Gastrocnemius medialis (tissue), 4 donors: ENCODE measurements around the gene ROR2. TPM values are rescaled to one million over a fixed set of nuclear protein-coding genes. Genes with fewer than 3 reads are reported as not detected.

Experiments used
- ATAC-seq, 2 donors: fragments of 150-250 bp; one replicate each; pipeline ENCODE4 v1.9.1; 2016
- DNase-seq, 2 donors: peaks; one replicate each; pipeline ENCODE4 v3.0.0-alpha.2; 2019
- H3K27ac ChIP-seq, 4 donors: fragments of 200-600 bp; sonication (generic); 1 replicate in 1 of 4; 2 replicates in 3 of 4; pipeline ENCODE4 v1.5.1; 2016 to 2018; ENCODE audit warnings: mild to moderate bottlenecking in 2 of 4, moderate library complexity in 1 of 4
- H3K27me3 ChIP-seq, 3 donors: fragments of 200-600 bp; sonication (generic) in 2 of 3; 1 replicate in 1 of 3; 2 replicates in 2 of 3; pipeline versions ENCODE4 v1.5.1 to v1.6.0; 2016 to 2019; ENCODE audit warnings: mild to moderate bottlenecking in 1 of 3, moderate library complexity in 1 of 3
- H3K36me3 ChIP-seq, 2 donors: fragments of 200-600 bp; sonication (generic) in 1 of 2; one replicate each; pipeline ENCODE4 v1.5.1; 2017 to 2018
- H3K4me1 ChIP-seq, 2 donors: fragments of 200-600 bp; sonication (generic) in 1 of 2; one replicate each; pipeline ENCODE4 v1.5.1; 2016 to 2017; ENCODE audit warnings: mild to moderate bottlenecking in 2 of 2
- H3K4me3 ChIP-seq, 4 donors: fragments of 200-600 bp; sonication (generic) in 3 of 4; 1 replicate in 1 of 4; 2 replicates in 3 of 4; pipeline ENCODE4 v1.5.1; 2016 to 2019; ENCODE audit warnings: mild to moderate bottlenecking in 2 of 4
- H3K9me3 ChIP-seq, 3 donors: fragments of 200-600 bp; sonication (generic) in 2 of 3; 1 replicate in 1 of 3; 2 replicates in 2 of 3; pipeline ENCODE4 v1.5.1; 2016 to 2019
- CTCF ChIP-seq, 5 experiments: fragments of 450-650 bp in 3 of 5; fragments of 200-600 bp in 2 of 5; sonication (generic) in 2 of 5; IDR thresholded peaks in 4 of 5; conservative IDR thresholded peaks in 1 of 5; 1 replicate in 4 of 5; 2 replicates in 1 of 5; pipeline ENCODE4 v1.5.1; 2016 to 2019; ENCODE audit warnings: antibody characterized with exemption in 5 of 5, mild to moderate bottlenecking in 3 of 5, moderate library complexity in 3 of 5
- POLR2A ChIP-seq, 2 donors: fragments of 450-650 bp; IDR thresholded peaks; one replicate each; pipeline ENCODE4 v1.6.1; 2017; ENCODE audit warnings: antibody characterized with exemption in 2 of 2, mild to moderate bottlenecking in 2 of 2, moderate library complexity in 2 of 2
- in situ Hi-C, 4 donors: fragments of 200-750 bp; cut with MboI; loops; one replicate each; pipeline versions ENCODE4 v1.15.0 to v1.8.0; 2017; ENCODE audit warnings: low sequenced_read_pairs in 4 of 4
- intact Hi-C: fragments of 100-400 bp; cut with DNase I; formaldehyde crosslinking; loops from one replicate; pipeline ENCODE4 v1.15.1; 2023; ENCODE audit warnings: low total_unique reads
- total RNA-seq, 4 donors: library from RNA; depleted of rRNA; stranded (reverse); fragments of >200 nt; gene quantifications; one replicate each; pipeline versions ENCODE4 v1.1.0 to v1.2.3, GENCODE V29; 2016

Gene ROR2
- total RNA-seq, 4 donors from 2014 or later: 0.15 to 1.2 (median 0.61) TPM

- intact Hi-C loops: no loop called here
- DNase-seq: no peak
These were observed 114.4 kb downstream of the ROR2 start for GRCh38 chr9:91835632-91836031.

GRCh38 chr9:91835216-91835615 lies 114.8 kb downstream of the ROR2 start:
- in situ Hi-C loops: no loop called here
- no peaks in the 10 kb centered on the region for H3K36me3 ChIP-seq
- H3K9me3 ChIP-seq: no peaks in the 10 kb centered on the region
- intact Hi-C loops: no loop called here
- H3K4me3 ChIP-seq: no peak overlapping the region
- ATAC-seq (no peak), DNase-seq (no peak)
- H3K27ac ChIP-seq: no peak overlapping the region
- peaks cover 0 to 3% of the 10 kb centered on the region in 2 donors for H3K4me1 ChIP-seq
- TF ChIP-seq POLR2A (IDR thresholded peaks at IDR 0.05): no peak
- no peak for TF ChIP-seq CTCF (IDR thresholded peaks at IDR 0.05 in 4 of 5, conservative IDR thresholded peaks at IDR 0.05 in 1 of 5)
- peaks cover 9 to 13% (median 11%) of the 10 kb centered on the region in 3 donors for H3K27me3 ChIP-seq

More at GRCh38 chr9:91835632-91836031, 114.4 kb downstream of the ROR2 start:
- Histone ChIP-seq H3K4me3 (no peak overlapping the region), H3K27me3 (peaks cover 9 to 13% (median 13%) of the 10 kb centered on the region in 3 donors), H3K36me3 (no peaks in the 10 kb centered on the region), H3K27ac (no peak overlapping the region), H3K9me3 (no peaks in the 10 kb centered on the region), H3K4me1 (peaks cover 0 to 3% of the 10 kb centered on the region in 2 donors)
- no peak for ATAC-seq
- in situ Hi-C loops: no loop called here
- no peak for TF ChIP-seq CTCF (IDR thresholded peaks at IDR 0.05 in 4 of 5, conservative IDR thresholded peaks at IDR 0.05 in 1 of 5)
- no peak for TF ChIP-seq POLR2A (IDR thresholded peaks at IDR 0.05)

- H3K9me3 ChIP-seq: no peaks in the 10 kb centered on the region
- peaks cover 0 to 3% of the 10 kb centered on the region in 2 donors for H3K4me1 ChIP-seq
- DNase-seq: no peak
- in situ Hi-C loops (no loop called here), intact Hi-C loops (no loop called here)
- TF ChIP-seq POLR2A (IDR thresholded peaks at IDR 0.05) (no peak), CTCF (IDR thresholded peaks at IDR 0.05 in 4 of 5, conservative IDR thresholded peaks at IDR 0.05 in 1 of 5) (no peak)
- no peaks in the 10 kb centered on the region for H3K36me3 ChIP-seq
- H3K27ac ChIP-seq: no peak overlapping the region
- no peak overlapping the region for H3K4me3 ChIP-seq
- no peak for ATAC-seq
- peaks cover 9 to 13% (median 10%) of the 10 kb centered on the region in 3 donors for H3K27me3 ChIP-seq
These were observed 115.3 kb downstream of the ROR2 start for GRCh38 chr9:91834740-91835139.

- Histone ChIP-seq H3K9me3 (no peaks in the 10 kb centered on the region), H3K4me3 (no peak overlapping the region), H3K36me3 (no peaks in the 10 kb centered on the region), H3K27me3 (peaks cover 7 to 11% (median 9%) of the 10 kb centered on the region in 3 donors), H3K27ac (no peak overlapping the region), H3K4me1 (peaks cover 0 to 3% of the 10 kb centered on the region in 2 donors)
- intact Hi-C loops (no loop called here), in situ Hi-C loops (no loop called here)
- TF ChIP-seq CTCF (IDR thresholded peaks at IDR 0.05 in 4 of 5, conservative IDR thresholded peaks at IDR 0.05 in 1 of 5) (no peak), POLR2A (IDR thresholded peaks at IDR 0.05) (no peak)
- DNase-seq (no peak), ATAC-seq (no peak)
These were observed 116.2 kb downstream of the ROR2 start for GRCh38 chr9:91833878-91834255.
